GM13977 (cell line): ENCODE measurements around the gene TMEM222.

Experiments used
- DNase-seq: peaks from one replicate; pipeline ENCODE4 v3.0.0; 2012; ENCODE audit warnings: low spot score
- in situ Hi-C: fragments of 300-500 bp; cut with MboI; formaldehyde crosslinking; loops from one replicate; pipeline ENCODE4 v1.12.0; 2022; ENCODE audit warnings: low sequenced_read_pairs, low pct_unique_long_range_greater_than_20kb, mixed read lengths, inconsistent platforms; ENCODE audit not compliant: unreplicated experiment
- TF ChIP-seq, protein P1 (sequence below): IDR thresholded peaks from 2 replicates; pipeline ENCODE4 v1.5.1; 2012; ENCODE audit warnings: mild to moderate bottlenecking, control low read depth; ENCODE audit not compliant: insufficient read depth; ENCODE audit errors: extremely low read depth, missing control alignments

TMEM222 gene

DNA sequence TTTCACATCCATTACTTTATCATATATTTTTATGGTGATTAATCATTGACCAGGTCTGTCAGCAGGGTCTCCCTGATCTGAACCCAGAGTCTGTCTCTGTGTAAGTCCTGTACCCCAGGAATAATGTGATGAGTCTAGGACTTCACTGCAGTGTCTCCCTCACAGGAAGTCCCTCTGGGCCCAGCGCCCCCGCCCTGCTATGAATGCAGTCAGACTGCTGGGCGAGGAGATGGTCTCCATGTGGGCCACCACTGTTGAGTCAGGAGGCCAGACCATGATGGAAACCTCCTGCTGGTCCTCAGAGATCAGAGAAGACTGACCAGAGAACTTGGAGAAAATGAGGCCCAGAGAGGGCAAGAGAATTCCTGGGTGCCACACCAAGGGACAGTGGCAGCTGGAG is 9.5 kb downstream of the TMEM222 start:
- TF ChIP-seq, protein P1, sequence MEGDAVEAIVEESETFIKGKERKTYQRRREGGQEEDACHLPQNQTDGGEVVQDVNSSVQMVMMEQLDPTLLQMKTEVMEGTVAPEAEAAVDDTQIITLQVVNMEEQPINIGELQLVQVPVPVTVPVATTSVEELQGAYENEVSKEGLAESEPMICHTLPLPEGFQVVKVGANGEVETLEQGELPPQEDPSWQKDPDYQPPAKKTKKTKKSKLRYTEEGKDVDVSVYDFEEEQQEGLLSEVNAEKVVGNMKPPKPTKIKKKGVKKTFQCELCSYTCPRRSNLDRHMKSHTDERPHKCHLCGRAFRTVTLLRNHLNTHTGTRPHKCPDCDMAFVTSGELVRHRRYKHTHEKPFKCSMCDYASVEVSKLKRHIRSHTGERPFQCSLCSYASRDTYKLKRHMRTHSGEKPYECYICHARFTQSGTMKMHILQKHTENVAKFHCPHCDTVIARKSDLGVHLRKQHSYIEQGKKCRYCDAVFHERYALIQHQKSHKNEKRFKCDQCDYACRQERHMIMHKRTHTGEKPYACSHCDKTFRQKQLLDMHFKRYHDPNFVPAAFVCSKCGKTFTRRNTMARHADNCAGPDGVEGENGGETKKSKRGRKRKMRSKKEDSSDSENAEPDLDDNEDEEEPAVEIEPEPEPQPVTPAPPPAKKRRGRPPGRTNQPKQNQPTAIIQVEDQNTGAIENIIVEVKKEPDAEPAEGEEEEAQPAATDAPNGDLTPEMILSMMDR = no peak
- in situ Hi-C loops = no loop called here
- DNase-seq = no peak

DNA sequence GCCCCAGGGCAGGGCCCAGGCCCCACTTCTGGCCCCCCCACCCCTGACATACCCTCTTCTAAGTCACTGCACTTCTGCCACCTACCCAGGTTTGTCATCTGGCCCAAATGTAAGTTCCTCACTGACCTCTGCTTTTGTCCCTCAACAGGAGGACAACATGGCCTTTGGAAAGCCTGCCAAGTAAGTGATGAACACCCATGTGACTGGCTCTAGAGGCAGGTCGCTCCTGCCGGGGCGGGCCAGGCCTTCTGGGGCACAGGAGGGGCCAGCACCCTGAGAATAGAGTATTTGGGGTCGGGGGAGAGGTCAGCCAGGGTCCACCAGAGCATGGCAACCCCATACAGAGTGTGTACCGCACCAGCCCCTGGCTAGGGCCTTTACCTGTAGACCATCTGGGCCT is 10.0 kb downstream of the TMEM222 start:
- TF ChIP-seq, protein P1 = no peak
- DNase-seq = no peak
- in situ Hi-C loops = no loop called here

DNA sequence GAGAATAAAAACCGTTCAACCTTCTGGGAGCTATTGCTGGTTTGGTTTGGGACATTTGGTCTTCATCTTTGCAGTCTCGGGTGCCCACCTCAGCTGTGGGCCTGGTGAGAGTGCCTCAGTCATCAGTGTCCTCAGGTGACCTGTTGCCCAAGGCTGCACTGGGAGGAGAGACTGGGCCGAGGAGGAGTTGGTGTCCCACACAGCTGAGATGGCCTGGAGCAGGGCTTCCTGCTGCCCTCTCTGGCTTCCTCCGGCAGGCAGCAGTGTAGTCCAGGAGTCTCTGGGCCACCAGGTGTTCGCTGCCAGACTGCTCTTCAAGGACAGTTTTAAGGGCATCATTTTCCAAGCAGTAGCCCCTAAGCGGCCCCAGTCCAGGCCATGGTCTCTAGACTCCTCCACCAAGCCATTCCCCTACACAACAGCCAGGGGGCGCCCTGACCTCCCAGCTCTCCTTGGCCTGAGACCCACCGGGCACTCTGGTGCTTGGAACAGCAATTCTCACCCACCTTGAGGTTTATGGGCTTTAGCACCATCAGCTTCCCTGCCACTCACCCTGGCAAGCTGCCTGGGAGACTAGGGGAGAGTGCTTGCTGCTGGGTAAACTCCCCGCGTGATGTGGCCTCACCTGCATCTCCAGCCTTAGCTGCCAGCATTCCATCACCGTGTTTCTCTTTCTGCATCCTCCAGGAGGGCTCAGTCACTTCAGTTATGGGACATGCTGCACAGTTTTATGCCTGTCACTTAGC is 10.7 kb downstream of the TMEM222 start:
- TF ChIP-seq, protein P1 = peak; percentile 82
- peak; percentile 80 for DNase-seq
- in situ Hi-C loops = no loop called here

DNA sequence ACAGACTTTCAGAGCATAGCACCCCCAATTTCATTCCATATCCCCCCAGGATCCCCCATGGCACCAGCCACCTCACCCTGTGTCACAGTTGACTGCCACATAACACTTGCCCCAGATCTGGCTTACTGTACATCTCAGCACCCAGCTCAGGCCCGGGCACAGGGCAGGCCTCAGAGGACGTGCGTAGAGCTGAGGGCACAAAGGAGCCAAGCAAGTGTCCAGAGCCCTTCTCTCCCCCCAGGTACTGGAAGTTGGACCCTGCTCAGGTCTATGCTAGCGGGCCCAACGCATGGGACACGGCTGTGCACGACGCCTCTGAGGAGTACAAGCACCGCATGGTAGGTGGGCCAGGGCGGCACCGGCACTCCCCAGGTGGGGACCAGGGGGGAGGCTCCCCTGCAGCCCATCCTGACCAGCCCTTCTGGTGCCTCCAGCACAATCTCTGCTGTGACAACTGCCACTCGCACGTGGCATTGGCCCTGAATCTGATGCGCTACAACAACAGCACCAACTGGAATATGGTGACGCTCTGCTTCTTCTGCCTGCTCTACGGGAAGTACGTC is 11.8 kb downstream of the TMEM222 start:
- in situ Hi-C loops = no loop called here
- TF ChIP-seq, protein P1 = no peak
- no peak for DNase-seq

DNA sequence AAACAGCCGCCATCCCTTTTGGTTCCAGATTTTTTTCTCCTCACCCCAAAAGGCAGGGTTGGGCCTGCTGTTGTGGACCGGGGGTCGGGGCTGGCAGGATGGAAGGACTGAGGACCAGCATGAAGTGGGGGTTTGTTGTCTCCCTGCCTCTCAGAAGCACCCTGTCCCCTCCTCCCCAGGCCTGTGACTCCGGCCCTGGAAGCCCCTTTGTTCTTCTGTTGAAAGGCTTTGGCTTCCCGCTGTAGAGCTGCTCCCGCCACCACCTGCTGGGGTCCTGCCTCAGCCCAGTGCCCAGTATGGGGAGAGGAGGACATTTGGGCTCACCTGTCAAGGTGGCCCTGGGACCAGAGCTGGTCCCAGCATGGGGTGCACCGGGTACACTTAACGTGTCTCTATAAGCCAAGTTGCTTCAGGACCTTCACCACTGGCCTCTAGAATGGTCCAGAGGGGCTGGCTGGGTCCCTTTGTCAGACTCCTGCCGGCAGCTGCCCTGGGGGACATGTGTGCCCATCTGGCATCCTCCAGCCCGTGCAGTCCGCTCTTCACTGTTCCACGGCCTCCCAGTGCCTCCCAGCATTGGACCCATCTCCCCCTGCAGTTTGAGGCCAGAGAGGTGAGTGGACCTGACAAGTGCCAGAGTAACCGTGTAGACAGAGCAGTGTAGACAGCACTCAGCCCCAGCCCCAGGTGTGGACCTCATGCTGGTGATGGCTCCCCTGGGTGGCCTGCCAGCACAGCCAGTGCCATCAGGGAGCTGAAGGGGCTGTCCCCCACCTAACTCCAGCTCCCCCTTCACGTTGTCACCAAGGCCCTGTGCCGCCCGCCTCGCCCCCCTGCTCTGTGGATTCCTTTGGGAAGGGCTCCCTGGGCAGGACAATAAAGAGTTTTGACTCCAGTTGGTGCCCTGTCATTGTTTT is 13.8 kb downstream of the TMEM222 start:
- TF ChIP-seq, protein P1 = no peak
- in situ Hi-C loops = no loop called here
- no peak for DNase-seq

DNA sequence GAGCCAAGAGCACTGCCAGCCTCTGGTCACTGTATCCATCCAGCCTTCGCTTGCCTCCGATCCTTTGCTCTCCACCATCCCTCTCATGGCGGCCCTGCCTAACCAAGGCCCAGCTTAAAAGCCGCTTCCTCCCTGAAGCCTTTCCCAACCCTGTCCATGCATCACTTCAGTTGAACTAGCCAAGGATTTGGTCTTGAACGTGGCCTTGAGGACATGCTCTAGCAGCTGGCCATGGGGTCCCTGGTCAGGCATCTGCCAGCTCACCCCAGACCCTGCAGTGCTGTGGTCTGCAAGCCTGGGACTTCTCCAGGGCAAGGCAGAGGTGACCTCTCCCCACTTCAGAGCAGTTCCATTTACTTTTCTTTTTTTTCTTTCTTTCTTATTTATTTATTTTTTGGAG is 14.8 kb downstream of the TMEM222 start:
- DNase-seq = no peak
- TF ChIP-seq, protein P1 = no peak
- in situ Hi-C loops = no loop called here
